HG03103 (cell line): Measurements from ENCODE around the gene TRAPPC3.
A peak's percentile ranks its signal among the peaks of the same experiment; 100 is the strongest.

Source experiments
- ATAC-seq: cut with Tn5 transposase; IDR thresholded peaks from one replicate; pipeline ENCODE4 v1.9.1; 2021; ENCODE audit warnings: low read depth; ENCODE audit not compliant: unreplicated experiment

The TRAPPC3 gene

DNA sequence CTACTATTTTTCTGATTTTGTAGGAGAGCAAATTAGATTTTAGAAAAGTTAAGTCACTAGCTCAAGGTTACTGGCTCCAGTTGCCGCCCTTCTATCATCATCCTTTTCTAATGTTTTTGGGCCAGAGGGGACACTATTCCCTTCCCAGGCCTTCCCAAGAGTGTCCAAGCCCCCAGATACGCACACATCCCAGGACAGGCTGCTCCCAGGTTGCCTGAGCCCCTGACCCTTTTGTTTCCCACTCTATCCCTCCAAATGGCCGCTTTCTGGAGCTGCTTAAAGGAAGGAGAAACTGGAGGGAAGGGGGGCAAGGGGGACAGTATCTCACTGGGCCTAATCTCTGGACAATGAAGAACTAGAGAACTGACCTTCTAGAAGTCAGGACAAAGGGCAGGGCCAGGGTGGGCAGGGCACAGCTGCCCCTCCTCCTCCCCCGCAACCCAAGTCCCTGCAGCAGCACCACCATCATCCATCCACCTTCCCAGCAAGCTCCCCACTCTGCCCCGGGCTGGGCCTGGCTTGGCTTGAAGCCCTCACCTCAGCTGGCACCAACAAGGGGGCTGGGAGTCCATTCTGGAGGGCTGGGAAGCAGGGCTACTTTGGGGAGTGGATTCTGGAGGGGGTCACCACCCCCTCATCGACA is 5.6 kb upstream of the TRAPPC3 start:
- no peak for ATAC-seq

DNA sequence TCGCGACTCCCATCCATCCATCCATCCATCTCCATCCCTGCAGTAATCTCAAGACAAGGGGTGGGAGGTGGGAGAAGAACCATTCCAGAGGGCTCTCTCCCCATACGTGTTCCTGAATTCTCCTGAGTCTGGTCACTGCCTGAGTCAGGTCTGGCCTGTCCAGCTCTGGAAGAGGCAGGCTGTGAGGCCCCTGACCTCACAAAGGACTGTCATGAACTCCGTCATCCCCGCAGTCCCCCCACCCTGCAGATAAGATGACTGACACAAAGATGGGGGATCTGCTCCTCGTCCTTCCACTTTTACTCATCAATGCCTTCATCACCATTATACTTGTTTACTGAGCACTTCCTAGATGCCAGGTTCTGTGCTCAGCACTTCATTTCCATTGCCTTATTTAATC is 5.0 kb upstream of the TRAPPC3 start:
- no peak for ATAC-seq

GRCh38 chr1:36153476-36153875 is 4.2 kb upstream of the TRAPPC3 start:
- no peak for ATAC-seq

- no peak for ATAC-seq
Observed at GRCh38 chr1:36151845-36152203, 2.5 kb upstream of the TRAPPC3 start.

DNA sequence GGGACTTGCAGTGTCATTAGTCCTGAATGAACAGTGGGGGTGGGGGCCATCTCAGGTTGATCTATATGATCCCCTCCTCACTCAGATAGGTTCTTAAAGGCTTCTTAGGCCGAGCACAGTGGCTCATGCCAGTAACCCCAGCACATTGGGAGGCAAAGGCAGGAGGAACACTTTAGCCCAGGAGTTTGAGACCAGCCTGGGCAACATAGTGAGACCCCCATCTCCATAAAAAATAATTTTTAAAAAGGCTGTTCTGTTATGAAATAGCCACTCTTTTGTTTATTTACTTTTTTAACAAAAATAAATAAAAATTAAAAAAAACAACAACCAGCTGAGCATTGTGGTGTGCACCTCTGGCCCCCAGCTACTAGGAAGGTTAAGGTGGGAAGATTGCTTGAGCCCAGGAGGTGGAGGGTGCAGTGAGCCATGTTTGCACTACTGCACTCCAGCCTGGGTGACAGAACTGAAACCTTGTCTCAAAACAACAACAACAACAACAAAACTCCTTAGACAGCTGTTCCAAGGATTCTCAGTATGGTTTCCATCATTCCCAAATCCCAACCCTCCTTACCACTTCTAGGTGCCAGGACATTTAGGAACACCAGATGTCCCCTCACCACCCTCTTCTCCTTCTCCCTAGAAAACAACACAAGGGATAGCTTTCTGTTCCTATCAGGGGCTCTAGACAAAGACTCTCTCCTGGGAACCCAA is 2.0 kb upstream of the TRAPPC3 start:
- no peak for ATAC-seq

DNA sequence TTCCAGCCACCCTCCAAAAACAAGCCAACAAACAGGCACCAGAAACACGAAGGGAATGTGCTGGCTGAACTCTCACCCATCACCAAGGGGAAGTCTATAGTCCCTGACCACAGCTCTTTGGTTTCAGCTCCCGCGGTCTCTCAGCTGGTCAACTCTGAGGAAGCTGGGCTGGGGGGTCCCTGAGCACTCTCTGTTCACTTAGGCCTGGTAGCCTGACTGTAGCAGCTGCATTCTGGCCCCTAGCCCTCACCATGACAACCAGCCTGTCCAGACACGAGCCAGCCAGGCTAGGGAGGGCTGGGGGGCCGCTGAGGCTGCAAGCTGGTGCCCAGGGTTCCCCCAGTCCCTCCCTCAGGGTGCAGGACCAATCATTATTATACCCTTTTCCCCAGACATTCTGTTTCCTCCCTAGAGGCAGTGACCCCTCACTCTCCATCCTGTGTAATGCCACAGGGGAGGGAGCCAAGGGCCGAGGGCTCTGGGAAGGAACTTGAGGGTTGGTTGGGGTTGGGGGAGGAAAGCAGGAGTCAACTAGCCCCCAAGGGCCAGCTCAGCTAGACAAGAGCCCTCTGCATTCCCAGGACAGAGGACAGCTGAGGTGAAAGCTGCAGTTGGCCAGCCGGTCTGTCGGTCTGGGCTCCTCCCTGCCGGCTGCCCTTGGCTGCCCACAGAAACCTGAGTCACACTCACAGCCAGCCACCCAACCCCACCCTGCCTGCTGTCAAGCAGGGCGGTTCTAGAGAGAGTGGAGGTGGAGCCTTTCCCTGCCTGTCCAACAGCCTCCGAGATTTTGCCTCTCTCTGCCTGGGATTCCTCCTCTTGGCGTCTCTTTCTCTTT is 1.2 kb upstream of the TRAPPC3 start:
- ATAC-seq, result peak; percentile 45

- ATAC-seq, result no peak
Observed at GRCh38 chr1:36149973-36150295, 648 bp upstream of the TRAPPC3 start.

- ATAC-seq, result no peak
Observed at GRCh38 chr1:36148821-36149236, 457 bp downstream of the TRAPPC3 start.

GRCh38 chr1:36144413-36144812 is 4.9 kb downstream of the TRAPPC3 start:
- ATAC-seq, result no peak

- ATAC-seq, result no peak
Observed at GRCh38 chr1:36143424-36143823, 5.9 kb downstream of the TRAPPC3 start.

- no peak for ATAC-seq
Observed at GRCh38 chr1:36142121-36142520, 7.2 kb downstream of the TRAPPC3 start.

DNA sequence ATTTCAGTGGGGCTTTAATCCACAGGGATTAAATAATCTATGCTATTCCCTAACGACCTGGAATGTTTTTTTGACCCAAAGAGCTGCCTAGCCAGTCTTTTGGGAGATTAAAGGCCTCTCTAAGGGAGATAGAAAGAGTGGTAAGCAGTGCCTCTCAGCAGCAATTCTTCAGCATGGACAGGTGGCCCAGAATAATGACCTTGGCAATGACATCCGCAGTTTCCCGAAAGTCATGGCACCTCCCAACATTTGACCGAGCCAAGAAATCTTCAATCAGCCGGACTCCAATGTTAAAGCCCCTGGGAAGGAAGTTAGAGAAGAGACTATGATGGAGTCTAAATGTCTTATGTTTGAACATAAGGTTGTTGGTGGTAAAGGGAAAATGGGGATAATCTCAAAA is 9.8 kb downstream of the TRAPPC3 start:
- ATAC-seq, result no peak

DNA sequence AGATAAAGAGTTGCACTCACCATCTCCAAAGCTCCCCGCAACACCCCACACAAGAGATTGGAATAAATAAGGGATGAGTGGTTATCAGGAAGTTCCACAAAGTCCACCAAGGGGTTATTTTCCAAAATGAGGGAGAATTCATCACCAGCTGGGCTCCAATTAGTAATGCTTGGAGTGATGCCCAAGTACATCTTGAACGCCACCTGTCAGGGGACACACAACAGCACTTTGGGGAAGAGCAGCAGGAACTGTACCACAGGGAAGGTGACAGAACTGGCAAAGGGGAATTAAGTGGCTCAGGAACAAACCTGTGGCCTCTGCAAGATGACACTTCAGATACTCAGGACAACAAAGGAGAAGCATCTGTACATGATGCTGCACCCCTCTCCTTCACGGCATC is 11.5 kb downstream of the TRAPPC3 start:
- no peak for ATAC-seq

- ATAC-seq, result no peak
Observed at GRCh38 chr1:36137226-36137625, 12.1 kb downstream of the TRAPPC3 start.

GRCh38 chr1:36136535-36136934 is 12.8 kb downstream of the TRAPPC3 start:
- ATAC-seq, result no peak

- ATAC-seq, result no peak
Observed at GRCh38 chr1:36135796-36136195, 13.5 kb downstream of the TRAPPC3 start.

DNA sequence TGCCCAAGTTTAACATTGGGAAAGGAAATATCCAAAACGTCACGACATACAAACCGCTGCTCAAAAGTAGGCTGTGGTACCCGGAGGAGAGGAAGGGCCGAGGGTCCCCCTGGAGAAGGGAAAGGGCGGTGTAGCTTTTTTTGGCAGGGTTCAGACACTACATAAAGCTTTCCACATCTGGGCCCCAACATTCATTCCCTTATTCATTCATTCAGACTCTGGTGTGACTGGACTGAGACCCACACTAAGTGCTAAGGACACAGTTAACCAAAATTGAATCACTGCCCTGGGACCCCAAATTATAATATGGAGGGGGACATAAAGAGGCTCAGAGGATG is 14.0 kb downstream of the TRAPPC3 start:
- ATAC-seq, result no peak

- no peak for ATAC-seq
Observed at GRCh38 chr1:36134505-36135329, 14.6 kb downstream of the TRAPPC3 start.

GRCh38 chr1:36134031-36134430 is 15.3 kb downstream of the TRAPPC3 start:
- no peak for ATAC-seq

DNA sequence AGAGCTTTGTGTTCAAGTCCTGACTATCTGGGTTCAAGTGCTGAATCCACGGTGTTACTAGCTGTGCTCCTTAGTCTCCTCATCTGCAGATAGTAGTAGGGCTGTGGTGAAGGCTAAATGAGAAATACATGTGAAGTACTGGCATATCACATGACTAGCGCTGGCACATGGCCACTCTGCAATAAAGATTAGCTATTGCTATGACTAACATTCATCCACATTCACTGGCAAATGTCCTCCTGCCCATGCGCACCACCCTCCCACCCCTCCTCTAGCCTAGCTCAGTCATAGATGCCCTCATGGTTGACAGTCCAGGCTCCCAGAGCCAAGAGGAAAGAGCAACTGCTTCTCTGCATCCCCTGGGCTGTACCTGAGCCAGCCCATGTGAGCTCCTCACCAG is 15.8 kb downstream of the TRAPPC3 start:
- ATAC-seq, result no peak

DNA sequence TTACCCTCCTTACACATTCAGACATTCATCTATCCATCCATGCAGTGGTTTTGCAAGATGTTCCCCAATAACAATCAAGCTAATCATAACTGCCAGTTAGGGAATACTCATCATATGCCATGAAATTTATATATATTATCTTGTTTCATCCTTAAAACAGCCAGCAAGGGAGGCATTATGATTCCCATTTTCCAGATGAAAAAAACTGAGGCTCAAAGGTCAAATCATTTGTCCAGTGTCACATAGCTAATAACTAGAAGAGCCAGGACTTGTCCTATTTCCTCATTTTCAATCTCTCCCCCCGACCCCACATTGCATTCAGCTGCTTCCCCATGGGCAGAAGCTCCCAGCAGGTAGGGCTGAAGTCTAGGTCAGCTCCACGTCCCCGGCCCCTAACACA is 17.3 kb downstream of the TRAPPC3 start:
- no peak for ATAC-seq
